WTC11 (cell line): ENCODE measurements around the gene RPL27. TPM values are rescaled to one million over a fixed set of nuclear protein-coding genes. Genes with fewer than 3 reads are reported as not detected.

Experiments
- ATAC-seq: fragments of 200-7000 bp; cut with Tn5 transposase; 2 replicates; pipeline ENCODE4 v1.10.0; 2021; ENCODE audit warnings: mild to moderate bottlenecking, moderate library complexity
- CTCF ChIA-PET: fragments of 300-600 bp; sonication (Branson Sonifier 250); formaldehyde crosslinking; loops from one replicate; lab custom pipeline; 2021; ENCODE audit warnings: antibody characterized with exemption; lab: Charles Lee
- POLR2A ChIA-PET: fragments of 350-600 bp; sonication (Branson Sonifier 250); formaldehyde crosslinking; loops from one replicate; lab custom pipeline; 2021; ENCODE audit warnings: antibody characterized with exemption; lab: Charles Lee
- DNase-seq: peaks from one replicate; pipeline ENCODE4 v3.0.0; 2021; ENCODE audit warnings: low spot score
- H3K27ac Mint-ChIP-seq: 2 replicates; pipeline ENCODE4 v1.8.0; 2021; ENCODE audit warnings: mixed read lengths
- H3K27me3 Mint-ChIP-seq: 2 replicates; pipeline ENCODE4 v1.8.0; 2021; ENCODE audit warnings: low read depth, mild to moderate bottlenecking, moderate library complexity, mixed read lengths
- H3K36me3 Mint-ChIP-seq: 2 replicates; pipeline ENCODE4 v1.8.0; 2021; ENCODE audit warnings: mixed read lengths
- H3K4me1 Mint-ChIP-seq: 2 replicates; pipeline ENCODE4 v1.8.0; 2022; ENCODE audit warnings: mixed read lengths
- H3K4me3 Mint-ChIP-seq: 2 replicates; pipeline ENCODE4 v1.8.0; 2021; ENCODE audit warnings: mild to moderate bottlenecking, moderate library complexity, mixed read lengths
- H3K9me3 Mint-ChIP-seq: 2 replicates; pipeline ENCODE4 v1.8.0; 2021; ENCODE audit warnings: mixed read lengths
- ARID4B ChIP-seq: sonication (generic); formaldehyde crosslinking; IDR thresholded peaks from 2 replicates; pipeline ENCODE4 v1.8.0; 2023; ENCODE audit warnings: missing genetic modification reagents, mild to moderate bottlenecking, borderline replicate concordance
- ATF3 ChIP-seq: sonication (generic); formaldehyde crosslinking; conservative IDR thresholded peaks from 2 replicates; pipeline ENCODE4 v1.8.1; 2022; ENCODE audit warnings: mild to moderate bottlenecking, missing genetic modification reagents
- E2F1 ChIP-seq: sonication (generic); formaldehyde crosslinking; IDR thresholded peaks from 2 replicates; pipeline ENCODE4 v1.8.0; 2022; ENCODE audit warnings: mild to moderate bottlenecking, missing genetic modification reagents
- ERG ChIP-seq: fragments of 250-450 bp; sonication (Bioruptor Pico); IDR thresholded peaks from 2 replicates; pipeline ENCODE4 v1.8.0; 2021; ENCODE audit warnings: mild to moderate bottlenecking
- KAT7 ChIP-seq: sonication (generic); formaldehyde crosslinking; IDR thresholded peaks from 2 replicates; pipeline ENCODE4 v1.8.1; 2023; ENCODE audit warnings: missing genetic modification reagents, mild to moderate bottlenecking, borderline replicate concordance
- MYBL2 ChIP-seq: sonication (generic); formaldehyde crosslinking; IDR thresholded peaks from 2 replicates; pipeline ENCODE4 v1.8.1; 2023; ENCODE audit warnings: mild to moderate bottlenecking, moderate library complexity, missing genetic modification reagents
- SP1 ChIP-seq: sonication (generic); formaldehyde crosslinking; conservative IDR thresholded peaks from 2 replicates; pipeline ENCODE4 v1.8.1; 2022; ENCODE audit warnings: missing genetic modification reagents
- TP53 ChIP-seq: sonication (generic); formaldehyde crosslinking; IDR thresholded peaks from 2 replicates; pipeline ENCODE4 v1.8.1; 2023; ENCODE audit warnings: mild to moderate bottlenecking, missing genetic modification reagents
- USF2 ChIP-seq: sonication (generic); formaldehyde crosslinking; IDR thresholded peaks from 2 replicates; pipeline ENCODE4 v1.8.1; 2023; ENCODE audit warnings: mild to moderate bottlenecking, missing genetic modification reagents, moderate library complexity
- ZNF281 ChIP-seq: sonication (generic); formaldehyde crosslinking; IDR thresholded peaks from 2 replicates; pipeline ENCODE4 v1.8.0; 2023; ENCODE audit warnings: mild to moderate bottlenecking, missing genetic modification reagents
- total RNA-seq: library from RNA; stranded (reverse); gene quantifications from 3 replicates; pipeline ENCODE4 v1.2.3, GENCODE V29; 2021

RPL27 gene
- total RNA-seq, 1 experiment from 2014 or later: 1,391 TPM

GRCh38 chr17:43030137-43030767, 32.0 kb downstream of the RPL27 start:
- Mint-ChIP-seq H3K27ac (peak overlapping the region; percentile 68), H3K27me3 (peaks cover 3% of the 10 kb centered on the region; the same call in 1 of the 2 replicates), H3K4me1 (peaks cover 72% of the 10 kb centered on the region), H3K9me3 (no peaks in the 10 kb centered on the region), H3K36me3 (peaks cover 9% of the 10 kb centered on the region), H3K4me3 (no peak overlapping the region)
- POLR2A ChIA-PET: no interaction called here
- DNase-seq (no peak), ATAC-seq (no peak)
- TF ChIP-seq TP53 (no peak), KAT7 (CRISPR knock-in tag) (no peak), SP1 (CRISPR knock-in tag) (no peak), ERG (CRISPR knock-in tag) (no peak), MYBL2 (no peak), E2F1 (no peak)
- CTCF ChIA-PET: interaction anchor here (0.6 kb wide), 1 partner anchor 95 kb away, joined by 4 read pairs; the partner anchor contains the start of gene BRCA1

GRCh38 chr17:43031666-43032065, 33.4 kb downstream of the RPL27 start:
- Mint-ChIP-seq H3K27ac (peak overlapping the region; percentile 65), H3K9me3 (no peaks in the 10 kb centered on the region), H3K27me3 (peaks cover 3% of the 10 kb centered on the region; the same call in 1 of the 2 replicates), H3K4me3 (no peak overlapping the region), H3K36me3 (peaks cover 9% of the 10 kb centered on the region), H3K4me1 (peaks cover 77% of the 10 kb centered on the region)
- ATAC-seq (no peak), DNase-seq (no peak)
- ChIA-PET CTCF (interaction anchor here (1.2 kb wide), 1 partner anchor 34 kb away, joined by 3 read pairs; the partner anchor contains the start of gene RPL27), POLR2A (interaction anchor here (0.7 to 1.4 kb wide), 3 partner anchors 10 to 1510 kb away, joined by 3 to 4 read pairs (median 3); partner anchors contain the start of gene VAT1)
- no peak for TF ChIP-seq ATF3 (CRISPR knock-in tag)
- TF ChIP-seq ARID4B (CRISPR knock-in tag): no peak
- no peak for TF ChIP-seq KAT7 (CRISPR knock-in tag)

- H3K9me3 Mint-ChIP-seq: no peaks in the 10 kb centered on the region
- no peaks in the 10 kb centered on the region for H3K36me3 Mint-ChIP-seq
- peak overlapping the region; percentile 92 for H3K27ac Mint-ChIP-seq
- CTCF ChIA-PET: interaction anchor here (0.7 to 5.0 kb wide), 5 partner anchors 10 to 177 kb away, joined by 3 to 39 read pairs (median 5); partner anchors contain the start of genes IFI35, RPL27, TMEM106A and VAT1
- ATAC-seq: peak; percentile 31
- H3K4me3 Mint-ChIP-seq: peak overlapping the region; percentile 52
- peak; percentile 41 for DNase-seq
- TF ChIP-seq USF2 (CRISPR knock-in tag) (no peak), ZNF281 (0 out of 2 replicates have a peak, but pooled peaks have one; percentile 15)
- H3K27me3 Mint-ChIP-seq: no peaks in the 10 kb centered on the region
- POLR2A ChIA-PET: interaction anchor here (1.7 kb wide), 1 partner anchor 12 kb away, joined by 6 read pairs; the partner anchor contains the start of gene VAT1
- H3K4me1 Mint-ChIP-seq: peaks cover 64% of the 10 kb centered on the region
Measured at GRCh38 chr17:43033948-43034881, 36.0 kb downstream of the RPL27 start.
